Measurements from ENCODE around the gene MYH7B. TPM values are rescaled to one million over a fixed set of nuclear protein-coding genes. Genes with fewer than 3 reads are reported as not detected.

The MYH7B gene
- total and polyA plus RNA-seq, 2 experiments from 2014 or later, result 0.10 to 1.1 TPM

DNA sequence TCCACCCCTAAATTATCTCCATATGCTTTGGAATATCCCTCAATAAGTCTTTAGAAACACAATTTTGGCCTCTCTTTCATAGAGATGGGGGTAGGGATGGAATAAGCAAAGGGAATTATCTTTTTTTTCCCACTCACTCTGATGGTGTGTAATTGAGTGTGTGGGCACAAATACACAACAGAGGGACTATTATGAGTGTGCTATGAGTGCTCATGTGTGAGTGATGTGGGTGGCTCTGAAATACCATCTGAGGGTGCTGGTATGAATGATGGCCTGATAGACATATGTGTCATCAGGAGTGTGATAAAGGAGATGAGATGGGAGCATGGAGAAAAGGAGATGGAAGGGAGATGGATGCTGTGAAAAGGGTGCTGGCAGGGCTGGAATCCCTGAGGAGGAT, 35.6 kb upstream of the MYH7B start:
- H3K4me1 ChIP-seq (ENCODE audit: insufficient read depth), result no peaks in the 10 kb centered on the region
- no peak for TF ChIP-seq ZNF114 (CRISPR knock-in tag; IDR thresholded peaks at IDR 0.05)
- no peaks in the 10 kb centered on the region for H3F3A ChIP-seq (replicated peaks; ENCODE audit: low read depth)
- Mint-ChIP-seq H3K4me1 (no peaks in the 10 kb centered on the region), H3K27me3 (ENCODE audit: insufficient read depth, low read depth, poor library complexity) (peaks cover 3% of the 10 kb centered on the region), H3K4me3 (no peak overlapping the region), H3K36me3 (ENCODE audit: low read depth) (peaks cover 19% of the 10 kb centered on the region), H3K9me3 (no peaks in the 10 kb centered on the region), H3K27ac (no peak overlapping the region)
- H3K27me3 ChIP-seq (ENCODE audit: insufficient read depth), result no peaks in the 10 kb centered on the region
- DNase-seq (ENCODE audit: low spot score) (no peak), ATAC-seq (no peak)
- H3K4me3 ChIP-seq, result no peak overlapping the region
- H3K79me2 ChIP-seq (replicated peaks; ENCODE audit: insufficient read depth), result no peaks in the 10 kb centered on the region
- peaks cover 8% of the 10 kb centered on the region; the same call in 1 of the 2 replicates for H3K9me2 ChIP-seq (ENCODE audit: insufficient read depth)
- peaks cover 9% of the 10 kb centered on the region for H3K36me3 ChIP-seq (ENCODE audit: insufficient read depth)
- H4K20me1 ChIP-seq (replicated peaks; ENCODE audit: insufficient read depth), result 0 out of 2 replicates have a peak, but pooled peaks cover 3% of the 10 kb centered on the region
- H3K4me2 ChIP-seq, result no peak overlapping the region
- H2AFZ ChIP-seq, result no peak overlapping the region
- no peak overlapping the region for H3K27ac ChIP-seq (ENCODE audit: low read depth)

- Mint-ChIP-seq H3K27ac (no peak overlapping the region), H3K4me3 (no peak overlapping the region), H3K4me1 (no peaks in the 10 kb centered on the region), H3K27me3 (ENCODE audit: insufficient read depth, low read depth, poor library complexity) (peaks cover 3% of the 10 kb centered on the region), H3K9me3 (no peaks in the 10 kb centered on the region), H3K36me3 (ENCODE audit: low read depth) (peaks cover 24% of the 10 kb centered on the region)
- Histone ChIP-seq H3K9me2 (ENCODE audit: insufficient read depth) (peaks cover 8% of the 10 kb centered on the region; the same call in 1 of the 2 replicates), H3K36me3 (ENCODE audit: insufficient read depth) (peaks cover 9% of the 10 kb centered on the region), H2AFZ (no peak overlapping the region), H3K4me1 (ENCODE audit: insufficient read depth) (no peaks in the 10 kb centered on the region), H3K27ac (ENCODE audit: low read depth) (no peak overlapping the region), H3K79me2 (replicated peaks; ENCODE audit: insufficient read depth) (no peaks in the 10 kb centered on the region), H3K4me3 (no peak overlapping the region), H3F3A (replicated peaks; ENCODE audit: low read depth) (no peaks in the 10 kb centered on the region), H3K4me2 (no peak overlapping the region), H3K27me3 (ENCODE audit: insufficient read depth) (no peaks in the 10 kb centered on the region), H4K20me1 (replicated peaks; ENCODE audit: insufficient read depth) (no peaks in the 10 kb centered on the region)
- ATAC-seq (no peak), DNase-seq (ENCODE audit: low spot score) (no peak)
- TF ChIP-seq ZNF114 (CRISPR knock-in tag; IDR thresholded peaks at IDR 0.05), result no peak
- TF ChIP-seq EZH2phosphoT487 (IDR thresholded peaks at IDR 0.05; ENCODE audit: unreplicated experiment), result no peak
- TF ChIP-seq REST (IDR thresholded peaks at IDR 0.05; ENCODE audit: unreplicated experiment), result no peak
- no peak for TF ChIP-seq POLR2AphosphoS5 (IDR thresholded peaks at IDR 0.05; ENCODE audit: low read depth)
- TF ChIP-seq EZH2 (IDR thresholded peaks at IDR 0.05; ENCODE audit: low read depth, unreplicated experiment), result no peak
- TF ChIP-seq, protein P1, sequence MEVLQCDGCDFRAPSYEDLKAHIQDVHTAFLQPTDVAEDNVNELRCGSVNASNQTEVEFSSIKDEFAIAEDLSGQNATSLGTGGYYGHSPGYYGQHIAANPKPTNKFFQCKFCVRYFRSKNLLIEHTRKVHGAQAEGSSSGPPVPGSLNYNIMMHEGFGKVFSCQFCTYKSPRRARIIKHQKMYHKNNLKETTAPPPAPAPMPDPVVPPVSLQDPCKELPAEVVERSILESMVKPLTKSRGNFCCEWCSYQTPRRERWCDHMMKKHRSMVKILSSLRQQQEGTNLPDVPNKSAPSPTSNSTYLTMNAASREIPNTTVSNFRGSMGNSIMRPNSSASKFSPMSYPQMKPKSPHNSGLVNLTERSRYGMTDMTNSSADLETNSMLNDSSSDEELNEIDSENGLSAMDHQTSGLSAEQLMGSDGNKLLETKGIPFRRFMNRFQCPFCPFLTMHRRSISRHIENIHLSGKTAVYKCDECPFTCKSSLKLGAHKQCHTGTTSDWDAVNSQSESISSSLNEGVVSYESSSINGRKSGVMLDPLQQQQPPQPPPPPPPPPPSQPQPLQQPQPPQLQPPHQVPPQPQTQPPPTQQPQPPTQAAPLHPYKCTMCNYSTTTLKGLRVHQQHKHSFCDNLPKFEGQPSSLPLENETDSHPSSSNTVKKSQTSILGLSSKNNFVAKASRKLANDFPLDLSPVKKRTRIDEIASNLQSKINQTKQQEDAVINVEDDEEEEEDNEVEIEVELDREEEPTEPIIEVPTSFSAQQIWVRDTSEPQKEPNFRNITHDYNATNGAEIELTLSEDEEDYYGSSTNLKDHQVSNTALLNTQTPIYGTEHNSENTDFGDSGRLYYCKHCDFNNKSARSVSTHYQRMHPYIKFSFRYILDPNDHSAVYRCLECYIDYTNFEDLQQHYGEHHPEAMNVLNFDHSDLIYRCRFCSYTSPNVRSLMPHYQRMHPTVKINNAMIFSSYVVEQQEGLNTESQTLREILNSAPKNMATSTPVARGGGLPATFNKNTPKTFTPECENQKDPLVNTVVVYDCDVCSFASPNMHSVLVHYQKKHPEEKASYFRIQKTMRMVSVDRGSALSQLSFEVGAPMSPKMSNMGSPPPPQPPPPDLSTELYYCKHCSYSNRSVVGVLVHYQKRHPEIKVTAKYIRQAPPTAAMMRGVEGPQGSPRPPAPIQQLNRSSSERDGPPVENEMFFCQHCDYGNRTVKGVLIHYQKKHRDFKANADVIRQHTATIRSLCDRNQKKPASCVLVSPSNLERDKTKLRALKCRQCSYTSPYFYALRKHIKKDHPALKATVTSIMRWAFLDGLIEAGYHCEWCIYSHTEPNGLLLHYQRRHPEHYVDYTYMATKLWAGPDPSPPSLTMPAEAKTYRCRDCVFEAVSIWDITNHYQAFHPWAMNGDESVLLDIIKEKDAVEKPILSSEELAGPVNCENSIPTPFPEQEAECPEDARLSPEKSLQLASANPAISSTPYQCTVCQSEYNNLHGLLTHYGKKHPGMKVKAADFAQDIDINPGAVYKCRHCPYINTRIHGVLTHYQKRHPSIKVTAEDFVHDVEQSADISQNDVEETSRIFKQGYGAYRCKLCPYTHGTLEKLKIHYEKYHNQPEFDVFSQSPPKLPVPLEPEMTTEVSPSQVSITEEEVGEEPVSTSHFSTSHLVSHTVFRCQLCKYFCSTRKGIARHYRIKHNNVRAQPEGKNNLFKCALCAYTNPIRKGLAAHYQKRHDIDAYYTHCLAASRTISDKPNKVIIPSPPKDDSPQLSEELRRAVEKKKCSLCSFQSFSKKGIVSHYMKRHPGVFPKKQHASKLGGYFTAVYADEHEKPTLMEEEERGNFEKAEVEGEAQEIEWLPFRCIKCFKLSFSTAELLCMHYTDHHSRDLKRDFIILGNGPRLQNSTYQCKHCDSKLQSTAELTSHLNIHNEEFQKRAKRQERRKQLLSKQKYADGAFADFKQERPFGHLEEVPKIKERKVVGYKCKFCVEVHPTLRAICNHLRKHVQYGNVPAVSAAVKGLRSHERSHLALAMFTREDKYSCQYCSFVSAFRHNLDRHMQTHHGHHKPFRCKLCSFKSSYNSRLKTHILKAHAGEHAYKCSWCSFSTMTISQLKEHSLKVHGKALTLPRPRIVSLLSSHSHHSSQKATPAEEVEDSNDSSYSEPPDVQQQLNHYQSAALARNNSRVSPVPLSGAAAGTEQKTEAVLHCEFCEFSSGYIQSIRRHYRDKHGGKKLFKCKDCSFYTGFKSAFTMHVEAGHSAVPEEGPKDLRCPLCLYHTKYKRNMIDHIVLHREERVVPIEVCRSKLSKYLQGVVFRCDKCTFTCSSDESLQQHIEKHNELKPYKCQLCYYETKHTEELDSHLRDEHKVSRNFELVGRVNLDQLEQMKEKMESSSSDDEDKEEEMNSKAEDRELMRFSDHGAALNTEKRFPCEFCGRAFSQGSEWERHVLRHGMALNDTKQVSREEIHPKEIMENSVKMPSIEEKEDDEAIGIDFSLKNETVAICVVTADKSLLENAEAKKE (CRISPR knock-in tag; IDR thresholded peaks at IDR 0.05), result no peak
- TF ChIP-seq, protein P2, sequence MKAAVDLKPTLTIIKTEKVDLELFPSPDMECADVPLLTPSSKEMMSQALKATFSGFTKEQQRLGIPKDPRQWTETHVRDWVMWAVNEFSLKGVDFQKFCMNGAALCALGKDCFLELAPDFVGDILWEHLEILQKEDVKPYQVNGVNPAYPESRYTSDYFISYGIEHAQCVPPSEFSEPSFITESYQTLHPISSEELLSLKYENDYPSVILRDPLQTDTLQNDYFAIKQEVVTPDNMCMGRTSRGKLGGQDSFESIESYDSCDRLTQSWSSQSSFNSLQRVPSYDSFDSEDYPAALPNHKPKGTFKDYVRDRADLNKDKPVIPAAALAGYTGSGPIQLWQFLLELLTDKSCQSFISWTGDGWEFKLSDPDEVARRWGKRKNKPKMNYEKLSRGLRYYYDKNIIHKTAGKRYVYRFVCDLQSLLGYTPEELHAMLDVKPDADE (IDR thresholded peaks at IDR 0.05), result no peak
- TF ChIP-seq, protein P3, sequence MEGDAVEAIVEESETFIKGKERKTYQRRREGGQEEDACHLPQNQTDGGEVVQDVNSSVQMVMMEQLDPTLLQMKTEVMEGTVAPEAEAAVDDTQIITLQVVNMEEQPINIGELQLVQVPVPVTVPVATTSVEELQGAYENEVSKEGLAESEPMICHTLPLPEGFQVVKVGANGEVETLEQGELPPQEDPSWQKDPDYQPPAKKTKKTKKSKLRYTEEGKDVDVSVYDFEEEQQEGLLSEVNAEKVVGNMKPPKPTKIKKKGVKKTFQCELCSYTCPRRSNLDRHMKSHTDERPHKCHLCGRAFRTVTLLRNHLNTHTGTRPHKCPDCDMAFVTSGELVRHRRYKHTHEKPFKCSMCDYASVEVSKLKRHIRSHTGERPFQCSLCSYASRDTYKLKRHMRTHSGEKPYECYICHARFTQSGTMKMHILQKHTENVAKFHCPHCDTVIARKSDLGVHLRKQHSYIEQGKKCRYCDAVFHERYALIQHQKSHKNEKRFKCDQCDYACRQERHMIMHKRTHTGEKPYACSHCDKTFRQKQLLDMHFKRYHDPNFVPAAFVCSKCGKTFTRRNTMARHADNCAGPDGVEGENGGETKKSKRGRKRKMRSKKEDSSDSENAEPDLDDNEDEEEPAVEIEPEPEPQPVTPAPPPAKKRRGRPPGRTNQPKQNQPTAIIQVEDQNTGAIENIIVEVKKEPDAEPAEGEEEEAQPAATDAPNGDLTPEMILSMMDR (conservative IDR thresholded peaks at IDR 0.05; ENCODE audit: low read depth in 2 of 2), result no peak
- TF ChIP-seq CREB1 (CRISPR knock-in tag; IDR thresholded peaks at IDR 0.05; ENCODE audit: low read depth), result no peak
- TF ChIP-seq NANOG (IDR thresholded peaks at IDR 0.05; ENCODE audit: borderline replicate concordance), result no peak
Observed at GRCh38 chr20:34921436-34921835, 34.2 kb upstream of the MYH7B start.

Measured in GM23338 (cell line).